Anterior cingulate cortex (tissue), 58 donors: Measurements from ENCODE around the gene SCAP.

Experiments
- DNase-seq, 58 donors: peaks; one replicate each; lab custom pipeline; 2025; lab: John Stamatoyannopoulos, UW

Gene SCAP

GRCh38 chr3:47418167-47419082 lies 57.3 kb downstream of the SCAP start:
- DNase-seq: no peak

DNA sequence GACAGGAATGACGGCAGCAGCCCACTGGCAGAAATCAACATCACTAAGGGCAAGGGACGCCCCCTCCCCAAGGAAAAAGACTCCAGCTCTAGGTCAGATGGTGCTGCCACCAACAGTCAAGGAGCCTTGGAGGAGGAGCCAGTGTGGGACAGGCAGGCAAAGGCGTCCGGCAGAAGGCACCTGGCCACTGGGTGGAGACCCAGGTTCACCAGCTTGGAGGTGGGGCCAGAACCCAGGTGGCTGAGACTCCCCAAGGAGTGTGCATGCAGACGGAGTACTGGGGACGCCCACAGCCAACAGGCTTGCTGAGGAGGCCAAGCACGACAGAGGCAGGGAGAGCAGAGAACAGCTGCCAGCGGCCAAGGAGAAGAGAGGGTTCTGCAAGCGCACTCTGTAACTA lies 59.7 kb downstream of the SCAP start:
- peak in 5 of 58 donors; percentile 15 to 56 (median 24) for DNase-seq

- DNase-seq: peak in 22 of 58 donors; percentile 21 to 71 (median 45)
These were observed 60.8 kb downstream of the SCAP start for GRCh38 chr3:47414666-47415587.

DNA sequence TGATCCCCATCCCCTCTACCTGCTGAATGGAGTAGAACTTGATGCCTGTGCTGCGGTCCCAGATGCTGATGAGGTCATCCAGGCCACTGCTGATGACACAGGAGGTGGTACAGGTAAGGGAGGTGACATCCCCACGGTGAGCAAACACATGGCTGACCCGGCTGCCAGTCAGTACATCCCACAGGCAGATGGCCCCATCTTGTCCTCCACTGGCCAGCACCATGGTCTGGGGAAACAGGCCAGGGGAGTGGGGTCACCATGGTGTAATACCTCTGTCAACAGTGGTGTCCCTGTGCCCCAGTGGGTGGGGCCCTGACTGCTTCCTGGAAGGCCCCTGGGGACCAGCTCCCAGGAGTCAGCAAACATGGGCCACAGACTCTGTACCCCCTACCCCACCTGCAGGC lies 61.6 kb downstream of the SCAP start:
- no peak for DNase-seq

DNA sequence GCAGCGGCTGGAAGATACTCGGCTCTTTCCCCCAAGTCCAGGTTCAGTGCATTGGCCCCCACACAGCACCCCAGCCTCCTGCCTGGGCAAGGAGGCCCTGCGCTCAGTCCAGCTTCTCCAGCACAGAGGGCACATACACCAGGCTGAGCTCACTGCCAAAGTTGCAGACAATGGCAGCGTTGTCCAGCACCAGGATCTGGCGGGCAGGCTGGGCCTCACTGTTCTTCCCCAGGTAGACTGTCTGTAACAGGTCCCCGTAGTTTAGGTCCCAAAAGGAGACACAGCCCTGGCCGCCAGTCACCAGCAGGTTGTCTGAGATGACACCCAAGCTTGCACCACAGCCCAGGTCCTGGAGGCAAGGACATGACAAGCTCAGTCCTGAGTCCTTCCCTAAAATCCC lies 62.0 kb downstream of the SCAP start:
- DNase-seq: peak in 47 of 58 donors; percentile 17 to 86 (median 58)

- no peak for DNase-seq
These were observed 62.8 kb downstream of the SCAP start for GRCh38 chr3:47412842-47413520.

GRCh38 chr3:47412453-47412756 lies 63.3 kb downstream of the SCAP start:
- no peak for DNase-seq

- DNase-seq: no peak
These were observed 63.9 kb downstream of the SCAP start for GRCh38 chr3:47411696-47412452.

GRCh38 chr3:47410801-47411646 lies 64.7 kb downstream of the SCAP start:
- DNase-seq: no peak

- no peak for DNase-seq
These were observed 65.4 kb downstream of the SCAP start for GRCh38 chr3:47410417-47410720.

DNA sequence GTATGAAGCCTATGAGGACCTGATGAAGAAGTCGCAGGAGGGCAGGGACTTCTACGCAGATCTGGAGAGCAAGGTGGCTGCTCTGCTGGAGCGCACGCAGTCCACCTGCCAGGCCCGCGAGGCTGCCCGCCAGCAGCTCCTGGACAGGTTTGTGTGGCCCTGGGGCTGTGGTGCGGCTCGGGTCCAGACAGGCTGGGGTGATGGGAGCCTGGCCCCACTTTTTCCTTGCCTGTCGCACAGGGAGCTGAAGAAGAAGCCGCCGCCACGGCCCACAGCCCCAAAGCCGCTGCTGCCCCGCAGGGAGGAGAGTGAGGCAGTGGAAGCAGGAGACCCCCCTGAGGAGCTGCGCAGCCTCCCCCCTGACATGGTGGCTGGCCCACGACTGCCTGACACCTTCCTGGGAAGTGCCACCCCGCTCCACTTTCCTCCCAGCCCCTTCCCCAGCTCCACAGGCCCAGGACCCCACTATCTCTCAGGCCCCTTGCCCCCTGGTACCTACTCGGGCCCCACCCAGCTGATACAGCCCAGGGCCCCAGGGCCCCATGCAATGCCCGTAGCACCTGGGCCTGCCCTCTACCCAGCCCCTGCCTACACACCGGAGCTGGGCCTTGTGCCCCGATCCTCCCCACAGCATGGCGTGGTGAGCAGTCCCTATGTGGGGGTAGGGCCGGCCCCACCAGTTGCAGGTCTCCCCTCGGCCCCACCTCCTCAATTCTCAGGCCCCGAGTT lies 65.9 kb downstream of the SCAP start:
- DNase-seq: no peak

DNA sequence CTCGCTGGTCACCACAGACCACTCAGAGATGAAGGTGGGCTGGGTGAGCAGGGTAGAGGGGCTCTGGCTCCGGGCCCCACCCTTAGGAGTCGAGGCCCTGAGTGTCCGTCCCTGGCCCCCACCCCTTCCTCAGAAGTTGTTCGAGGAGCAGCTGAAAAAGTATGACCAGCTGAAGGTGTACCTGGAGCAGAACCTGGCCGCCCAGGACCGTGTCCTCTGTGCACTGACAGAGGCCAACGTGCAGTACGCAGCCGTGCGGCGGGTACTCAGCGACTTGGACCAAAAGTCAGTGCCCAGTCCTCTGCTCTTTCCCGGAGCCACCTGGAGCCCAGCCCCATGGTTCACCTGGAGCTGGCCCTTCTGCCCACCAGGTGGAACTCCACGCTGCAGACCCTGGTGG lies 66.5 kb downstream of the SCAP start:
- no peak for DNase-seq

DNA sequence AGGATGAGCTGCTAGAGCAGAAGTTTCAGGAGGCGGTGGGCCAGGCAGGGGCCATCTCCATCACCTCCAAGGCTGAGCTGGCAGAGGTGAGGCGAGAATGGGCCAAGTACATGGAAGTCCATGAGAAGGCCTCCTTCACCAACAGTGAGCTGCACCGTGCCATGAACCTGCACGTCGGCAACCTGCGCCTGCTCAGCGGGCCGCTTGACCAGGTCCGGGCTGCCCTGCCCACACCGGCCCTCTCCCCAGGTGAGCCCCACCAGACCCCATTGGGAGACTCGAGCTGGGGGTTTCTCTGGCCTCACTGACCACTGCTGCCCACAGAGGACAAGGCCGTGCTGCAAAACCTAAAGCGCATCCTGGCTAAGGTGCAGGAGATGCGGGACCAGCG lies 66.9 kb downstream of the SCAP start:
- DNase-seq: no peak

DNA sequence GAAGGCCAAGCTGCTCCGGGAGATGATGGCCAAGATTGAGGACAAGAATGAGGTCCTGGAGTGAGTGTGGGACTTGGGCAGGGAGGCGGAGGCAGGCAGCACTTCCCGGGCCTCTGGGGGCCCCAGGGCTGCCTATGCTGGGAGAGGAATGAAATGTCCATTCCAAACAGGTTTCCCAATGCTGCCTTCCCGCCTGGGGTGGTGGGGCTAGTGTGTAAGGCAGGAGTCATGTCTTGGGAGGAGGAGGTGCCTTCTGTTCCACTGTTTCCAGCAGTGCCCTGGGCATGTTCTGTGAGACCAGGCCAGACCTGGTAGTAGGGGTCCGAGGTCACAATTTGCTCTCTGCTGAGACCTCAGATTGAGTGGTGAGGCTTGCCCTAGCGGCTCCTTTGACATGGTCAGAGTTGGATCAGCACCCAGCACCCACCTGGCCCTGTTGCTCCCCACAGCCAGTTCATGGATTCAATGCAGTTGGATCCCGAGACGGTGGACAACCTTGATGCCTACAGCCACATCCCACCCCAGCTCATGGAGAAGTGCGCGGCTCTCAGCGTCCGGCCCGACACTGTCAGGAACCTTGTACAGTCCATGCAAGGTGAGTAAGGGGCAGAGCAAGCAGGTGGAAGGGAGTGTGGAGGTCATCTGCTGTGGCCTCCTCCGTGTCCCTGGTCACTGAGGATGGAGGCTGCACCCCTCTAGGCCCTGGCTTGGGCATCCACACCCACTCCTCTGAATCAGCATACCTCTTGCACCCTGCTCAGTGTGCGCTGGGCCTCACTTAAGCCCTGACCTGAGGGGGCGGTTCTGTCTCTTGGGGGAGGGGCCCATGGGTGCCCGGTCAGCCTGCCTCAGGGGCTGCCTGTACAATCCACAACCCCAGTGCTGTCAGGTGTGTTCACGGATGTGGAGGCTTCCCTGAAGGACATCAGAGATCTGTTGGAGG lies 67.6 kb downstream of the SCAP start:
- DNase-seq: no peak

DNA sequence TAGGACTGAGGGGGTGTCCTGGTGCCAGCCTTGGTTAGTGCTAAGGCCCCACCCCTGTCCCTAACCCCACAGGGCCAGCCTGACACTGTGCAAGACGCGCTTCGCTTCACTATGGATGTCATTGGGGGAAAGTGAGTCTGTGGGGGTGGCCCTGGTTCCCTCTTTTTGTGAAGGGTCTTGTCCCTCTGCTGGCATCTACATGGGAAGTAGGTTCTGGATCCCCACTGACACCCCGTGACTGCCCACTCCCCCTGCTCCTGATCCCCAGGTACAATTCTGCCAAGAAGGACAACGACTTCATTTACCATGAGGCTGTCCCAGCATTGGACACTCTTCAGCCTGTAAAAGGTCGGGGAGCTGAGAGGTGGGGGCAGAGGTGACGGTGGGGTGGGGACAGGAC lies 68.5 kb downstream of the SCAP start:
- no peak for DNase-seq

- no peak for DNase-seq
These were observed 69.0 kb downstream of the SCAP start for GRCh38 chr3:47406762-47407149.
